ENCODE measurements around the gene HHAT.

DNA sequence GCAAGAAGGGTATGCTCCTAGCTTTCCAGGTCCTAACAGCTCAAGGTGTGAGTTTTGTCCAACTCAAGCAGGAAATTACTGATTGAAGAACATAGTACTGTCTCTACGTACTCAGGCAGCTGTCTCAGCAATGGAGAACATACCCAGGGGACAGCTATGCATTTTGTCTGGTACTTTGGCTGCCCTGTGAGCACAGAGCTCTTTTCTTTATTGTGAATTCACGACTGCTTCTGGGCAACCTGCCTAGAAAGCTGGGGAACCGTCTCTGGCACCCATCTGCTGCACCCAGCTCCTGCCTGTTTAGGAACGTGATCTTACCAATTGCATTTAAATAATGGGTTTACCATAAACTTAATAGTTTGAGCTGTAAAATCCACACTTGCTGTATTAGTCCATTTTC lies 258.1 kb downstream of the HHAT start:
- TF ChIP-seq, protein P1, sequence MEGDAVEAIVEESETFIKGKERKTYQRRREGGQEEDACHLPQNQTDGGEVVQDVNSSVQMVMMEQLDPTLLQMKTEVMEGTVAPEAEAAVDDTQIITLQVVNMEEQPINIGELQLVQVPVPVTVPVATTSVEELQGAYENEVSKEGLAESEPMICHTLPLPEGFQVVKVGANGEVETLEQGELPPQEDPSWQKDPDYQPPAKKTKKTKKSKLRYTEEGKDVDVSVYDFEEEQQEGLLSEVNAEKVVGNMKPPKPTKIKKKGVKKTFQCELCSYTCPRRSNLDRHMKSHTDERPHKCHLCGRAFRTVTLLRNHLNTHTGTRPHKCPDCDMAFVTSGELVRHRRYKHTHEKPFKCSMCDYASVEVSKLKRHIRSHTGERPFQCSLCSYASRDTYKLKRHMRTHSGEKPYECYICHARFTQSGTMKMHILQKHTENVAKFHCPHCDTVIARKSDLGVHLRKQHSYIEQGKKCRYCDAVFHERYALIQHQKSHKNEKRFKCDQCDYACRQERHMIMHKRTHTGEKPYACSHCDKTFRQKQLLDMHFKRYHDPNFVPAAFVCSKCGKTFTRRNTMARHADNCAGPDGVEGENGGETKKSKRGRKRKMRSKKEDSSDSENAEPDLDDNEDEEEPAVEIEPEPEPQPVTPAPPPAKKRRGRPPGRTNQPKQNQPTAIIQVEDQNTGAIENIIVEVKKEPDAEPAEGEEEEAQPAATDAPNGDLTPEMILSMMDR (IDR thresholded peaks at IDR 0.05; ENCODE audit: borderline replicate concordance, extremely low read depth, low read length, poor library complexity, severe bottlenecking): no peak
- no peak for TF ChIP-seq EZH2 (IDR thresholded peaks at IDR 0.05; ENCODE audit: borderline replicate concordance, low read depth, low read length, severe bottlenecking)
